Tibial nerve (tissue), 4 donors: Measurements from ENCODE around the gene HIP1.

Source experiments
- CTCF ChIP-seq, 5 experiments: fragments of 200-600 bp in 3 of 5; fragments of 450-650 bp in 2 of 5; sonication (generic) in 3 of 5; IDR thresholded peaks; one replicate each; pipeline ENCODE4 v1.5.1; 2016 to 2019; ENCODE audit warnings: antibody characterized with exemption in 5 of 5, mild to moderate bottlenecking in 3 of 5, moderate library complexity in 2 of 5
- EP300 ChIP-seq, 2 donors: sonication (generic); formaldehyde crosslinking; IDR thresholded peaks; one replicate each; pipeline ENCODE4 v1.6.1; 2017; ENCODE audit warnings: antibody characterized with exemption in 2 of 2, mild to moderate bottlenecking in 1 of 2
- POLR2A ChIP-seq, 2 donors: fragments of 450-650 bp; IDR thresholded peaks; one replicate each; pipeline ENCODE4 v1.6.1; 2017; ENCODE audit warnings: antibody characterized with exemption in 2 of 2, mild to moderate bottlenecking in 2 of 2, moderate library complexity in 2 of 2

DNA sequence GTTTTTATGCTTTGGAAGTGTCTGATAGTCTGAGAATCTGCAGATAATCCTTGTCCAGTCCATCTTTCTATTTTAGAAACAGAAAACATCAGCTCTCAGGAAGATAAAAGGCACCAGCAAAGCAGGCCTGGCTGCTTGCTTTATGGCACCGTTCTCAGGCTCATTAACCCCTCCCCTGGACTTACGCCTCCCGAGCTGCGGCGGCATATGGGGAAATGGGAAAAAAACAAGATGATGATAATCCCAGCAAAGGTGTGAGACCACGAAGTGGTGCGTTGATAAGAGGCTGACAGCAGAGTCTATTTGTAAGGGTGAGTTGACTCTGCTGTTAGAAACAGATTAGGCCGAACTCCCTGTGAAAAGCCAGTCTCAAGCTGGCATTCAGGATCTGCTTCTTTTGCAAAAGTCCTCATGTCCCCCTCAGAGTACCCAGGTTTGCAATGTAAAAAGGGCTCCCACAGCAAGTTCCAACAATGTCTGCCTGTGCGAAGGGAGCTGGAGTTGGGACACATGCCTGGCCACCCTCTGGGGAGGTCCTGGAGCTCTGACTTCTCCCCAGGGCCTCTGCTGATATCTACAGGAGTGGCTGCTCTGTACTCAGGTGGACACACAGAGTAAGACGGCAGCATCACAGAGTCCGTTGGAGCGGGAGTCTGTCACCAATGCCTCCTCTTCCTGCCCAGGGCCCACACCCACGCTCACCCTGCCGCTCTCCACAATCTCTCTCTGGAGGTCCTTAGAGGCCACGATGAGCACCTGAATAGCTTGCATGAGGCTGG is 192.3 kb downstream of the HIP1 start:
- no peak for TF ChIP-seq CTCF (IDR thresholded peaks at IDR 0.05)
- no peak for TF ChIP-seq POLR2A (IDR thresholded peaks at IDR 0.05)
- no peak for TF ChIP-seq EP300 (IDR thresholded peaks at IDR 0.05)
